Cerebellar cortex (tissue), 1 donor: Measurements from ENCODE around the gene CRX.
A peak's percentile ranks its signal among the peaks of the same experiment; 100 is the strongest.
"Not testable (repeated sequence)": the region's sequence is repeated elsewhere in the genome, so short reads cannot be mapped to it uniquely, and the experiment has no call there.

Experiments
- DNase-seq: peaks from one replicate; pipeline ENCODE4 v3.0.0-alpha.2; 2015; ENCODE audit warnings: low spot score

The CRX gene

GRCh38 chr19:47859838-47860237 is 38.1 kb downstream of the CRX start:
- DNase-seq: not testable (repeated sequence)

- no peak for DNase-seq
These were observed 39.0 kb downstream of the CRX start for GRCh38 chr19:47860602-47861297.

GRCh38 chr19:47861630-47862029 is 39.9 kb downstream of the CRX start:
- DNase-seq: no peak

- DNase-seq: peak; percentile 79
These were observed 41.8 kb downstream of the CRX start for GRCh38 chr19:47863514-47863936.

- DNase-seq: no peak
These were observed 43.4 kb downstream of the CRX start for GRCh38 chr19:47865166-47865565.

- DNase-seq: no peak
These were observed 57.2 kb downstream of the CRX start for GRCh38 chr19:47878906-47879305.

GRCh38 chr19:47879385-47879784 is 57.6 kb downstream of the CRX start:
- DNase-seq: not testable (repeated sequence)

GRCh38 chr19:47881757-47882156 is 60.0 kb downstream of the CRX start:
- no peak for DNase-seq

GRCh38 chr19:47882890-47883289 is 61.2 kb downstream of the CRX start:
- DNase-seq: no peak

GRCh38 chr19:47885067-47885463 is 63.3 kb downstream of the CRX start:
- DNase-seq: no peak

- DNase-seq: no peak
These were observed 64.3 kb downstream of the CRX start, which contains the start of gene SULT2A1 for GRCh38 chr19:47886010-47886559. TSS of gene SULT2A1 (minus strand) at chr19:47886315. CDS start at chr19:47886257, 58 bp downstream.

- DNase-seq: no peak
These were observed 69.3 kb downstream of the CRX start for GRCh38 chr19:47890865-47891621.

- DNase-seq: no peak
These were observed 69.8 kb downstream of the CRX start for GRCh38 chr19:47891622-47891922.

GRCh38 chr19:47891923-47892666 is 70.4 kb downstream of the CRX start:
- no peak for DNase-seq
